ENCODE results near the gene FADS6.

- no peak for TF ChIP-seq REST (IDR thresholded peaks at IDR 0.05; ENCODE audit: insufficient read depth in 1 of 2, low read depth in 2 of 2, low read length in 2 of 2)
- no peak for TF ChIP-seq TAF1 (IDR thresholded peaks at IDR 0.05; ENCODE audit: borderline replicate concordance, insufficient read depth, low read length)
Measured at GRCh38 chr17:74875155-74875976, 18.1 kb downstream of the FADS6 start.
